ENCODE results near the gene CDK6. TPM values are rescaled to one million over a fixed set of nuclear protein-coding genes. Genes with fewer than 3 reads are reported as not detected.

The CDK6 gene
- total and polyA plus RNA-seq, 9 of the 15 experiments (the other 6 are each of a cell fraction or from before 2014, with no cell fraction given): 7.6 to 109 (median 44.4) TPM

- TF ChIP-seq, protein P1, sequence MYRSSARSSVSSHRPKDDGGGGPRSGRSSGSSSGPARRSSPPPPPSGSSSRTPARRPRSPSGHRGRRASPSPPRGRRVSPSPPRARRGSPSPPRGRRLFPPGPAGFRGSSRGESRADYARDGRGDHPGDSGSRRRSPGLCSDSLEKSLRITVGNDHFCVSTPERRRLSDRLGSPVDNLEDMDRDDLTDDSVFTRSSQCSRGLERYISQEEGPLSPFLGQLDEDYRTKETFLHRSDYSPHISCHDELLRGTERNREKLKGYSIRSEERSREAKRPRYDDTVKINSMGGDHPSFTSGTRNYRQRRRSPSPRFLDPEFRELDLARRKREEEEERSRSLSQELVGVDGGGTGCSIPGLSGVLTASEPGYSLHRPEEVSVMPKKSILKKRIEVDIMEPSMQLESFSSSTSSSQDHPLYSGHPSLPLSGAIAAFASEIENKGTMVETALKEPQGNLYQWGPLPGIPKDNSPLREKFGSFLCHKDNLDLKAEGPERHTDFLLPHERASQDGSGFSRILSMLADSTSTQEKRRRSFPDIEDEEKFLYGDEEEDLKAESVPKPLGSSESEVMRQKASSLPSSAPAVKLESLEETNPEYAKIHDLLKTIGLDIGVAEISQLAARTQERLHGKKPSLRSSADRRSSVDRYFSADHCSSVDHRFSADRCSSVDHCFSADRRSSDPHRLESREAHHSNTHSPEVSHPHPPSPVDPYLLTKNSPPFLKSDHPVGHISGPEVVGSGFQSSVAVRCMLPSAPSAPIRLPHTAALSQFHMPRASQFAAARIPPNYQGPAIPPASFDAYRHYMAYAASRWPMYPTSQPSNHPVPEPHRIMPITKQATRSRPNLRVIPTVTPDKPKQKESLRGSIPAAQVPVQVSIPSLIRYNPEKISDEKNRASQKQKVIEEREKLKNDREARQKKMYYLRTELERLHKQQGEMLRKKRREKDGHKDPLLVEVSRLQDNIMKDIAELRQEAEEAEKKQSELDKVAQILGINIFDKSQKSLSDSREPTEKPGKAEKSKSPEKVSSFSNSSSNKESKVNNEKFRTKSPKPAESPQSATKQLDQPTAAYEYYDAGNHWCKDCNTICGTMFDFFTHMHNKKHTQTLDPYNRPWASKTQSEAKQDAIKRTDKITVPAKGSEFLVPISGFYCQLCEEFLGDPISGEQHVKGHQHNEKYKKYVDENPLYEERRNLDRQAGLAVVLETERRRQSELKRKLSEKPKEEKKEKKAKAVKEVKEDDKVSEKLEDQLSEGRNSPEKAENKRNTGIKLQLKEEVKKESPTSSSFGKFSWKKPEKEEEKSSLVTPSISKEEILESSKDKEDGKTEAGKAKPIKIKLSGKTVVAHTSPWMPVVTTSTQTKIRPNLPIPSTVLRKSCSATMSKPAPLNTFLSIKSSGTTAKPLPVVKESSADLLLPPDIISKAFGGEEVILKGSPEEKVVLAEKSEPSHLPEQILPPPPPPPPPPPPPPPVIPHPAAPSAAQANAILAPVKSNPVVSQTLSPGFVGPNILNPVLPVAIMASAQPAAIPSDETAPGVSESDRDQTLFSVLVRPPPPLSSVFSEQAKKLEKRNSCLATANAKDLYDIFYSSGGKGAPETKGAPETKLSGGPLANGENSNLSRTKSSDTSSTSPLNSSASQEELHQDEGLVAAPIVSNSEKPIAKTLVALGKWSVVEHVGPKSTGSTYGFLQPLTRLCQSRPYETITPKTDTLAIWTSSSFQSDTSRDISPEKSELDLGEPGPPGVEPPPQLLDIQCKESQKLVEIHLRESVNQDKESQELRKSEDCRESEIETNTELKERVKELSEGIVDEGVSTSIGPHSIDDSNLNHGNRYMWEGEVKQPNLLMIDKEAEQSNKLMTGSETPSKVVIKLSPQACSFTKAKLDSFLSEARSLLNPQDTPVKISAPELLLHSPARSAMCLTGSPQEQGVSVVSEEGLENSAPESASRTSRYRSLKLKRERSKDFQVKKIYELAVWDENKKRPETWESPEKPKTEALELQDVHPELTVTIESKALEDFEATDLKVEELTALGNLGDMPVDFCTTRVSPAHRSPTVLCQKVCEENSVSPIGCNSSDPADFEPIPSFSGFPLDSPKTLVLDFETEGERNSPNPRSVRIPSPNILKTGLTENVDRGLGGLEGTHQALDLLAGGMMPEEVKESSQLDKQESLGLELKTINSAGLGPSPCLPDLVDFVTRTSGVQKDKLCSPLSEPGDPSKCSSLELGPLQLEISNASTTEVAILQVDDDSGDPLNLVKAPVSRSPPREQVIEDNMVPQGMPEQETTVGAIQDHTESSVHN (IDR thresholded peaks at IDR 0.05; ENCODE audit: borderline replicate concordance in 1 of 2, low read depth in 1 of 2): no peak
- TF ChIP-seq, protein P2, sequence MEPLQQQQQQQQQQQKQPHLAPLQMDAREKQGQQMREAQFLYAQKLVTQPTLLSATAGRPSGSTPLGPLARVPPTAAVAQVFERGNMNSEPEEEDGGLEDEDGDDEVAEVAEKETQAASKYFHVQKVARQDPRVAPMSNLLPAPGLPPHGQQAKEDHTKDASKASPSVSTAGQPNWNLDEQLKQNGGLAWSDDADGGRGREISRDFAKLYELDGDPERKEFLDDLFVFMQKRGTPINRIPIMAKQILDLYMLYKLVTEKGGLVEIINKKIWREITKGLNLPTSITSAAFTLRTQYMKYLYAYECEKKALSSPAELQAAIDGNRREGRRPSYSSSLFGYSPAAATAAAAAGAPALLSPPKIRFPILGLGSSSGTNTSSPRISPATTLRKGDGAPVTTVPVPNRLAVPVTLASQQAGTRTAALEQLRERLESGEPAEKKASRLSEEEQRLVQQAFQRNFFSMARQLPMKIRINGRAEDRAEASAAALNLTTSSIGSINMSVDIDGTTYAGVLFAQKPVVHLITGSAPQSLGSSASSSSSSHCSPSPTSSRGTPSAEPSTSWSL (CRISPR knock-in tag; IDR thresholded peaks at IDR 0.05; ENCODE audit: borderline replicate concordance): no peak
- no peak for TF ChIP-seq PTTG1 (tag; IDR thresholded peaks at IDR 0.05; ENCODE audit: low read depth)
- TF ChIP-seq ZNF785 (CRISPR knock-in tag; IDR thresholded peaks at IDR 0.05): no peak
- TF ChIP-seq POLR2AphosphoS2 (IDR thresholded peaks at IDR 0.05; ENCODE audit: low read length): no peak
- TF ChIP-seq KDM2B (CRISPR knock-in tag; IDR thresholded peaks at IDR 0.05): no peak
- TF ChIP-seq BACH1 (tag; IDR thresholded peaks at IDR 0.05): no peak
- TF ChIP-seq KDM5B (IDR thresholded peaks at IDR 0.05; ENCODE audit: insufficient replicate concordance, low read depth, low read length): no peak
- TF ChIP-seq ZNF134 (CRISPR knock-in tag; conservative IDR thresholded peaks at IDR 0.05): no peak
- no peak for TF ChIP-seq CEBPG (CRISPR knock-in tag; IDR thresholded peaks at IDR 0.05)
- no peak for TF ChIP-seq CEBPG (tag; conservative IDR thresholded peaks at IDR 0.05 in 1 of 2, IDR thresholded peaks at IDR 0.05 in 1 of 2)
- no peak for TF ChIP-seq ZC3H11A (IDR thresholded peaks at IDR 0.05; ENCODE audit: low read depth, low read length)
Observed at GRCh38 chr7:92655346-92655884, 181.0 kb downstream of the CDK6 start (continued).

Data from K562 (cell line).